ENCODE data around the gene RAMP3.

DNA sequence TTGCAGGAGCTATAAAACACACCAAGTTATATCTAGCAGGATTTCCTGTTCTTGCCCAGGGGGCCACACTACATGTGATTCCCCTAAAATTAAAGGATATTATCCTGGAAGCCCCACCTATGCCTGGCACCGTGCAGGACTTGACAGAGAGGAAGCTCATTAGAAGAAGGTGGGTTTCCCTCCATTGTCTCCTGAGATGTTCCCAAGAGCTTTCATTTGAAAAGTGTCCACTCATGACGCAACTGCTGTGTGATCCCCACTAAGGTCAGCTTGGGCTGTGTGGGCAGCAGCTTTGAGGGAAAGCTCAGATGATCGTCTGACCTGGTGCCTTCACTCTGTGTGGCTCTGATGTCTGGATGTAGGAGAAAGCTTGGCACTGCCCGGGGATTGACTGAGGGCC, 53.5 kb downstream of the RAMP3 start:
- TF ChIP-seq POLR2A (IDR thresholded peaks at IDR 0.05) (no peak), CTCF (IDR thresholded peaks at IDR 0.05) (no peak)

Data from tibial nerve (tissue), 3 donors.